ENCODE data around the gene CENPM. TPM values are rescaled to one million over a fixed set of nuclear protein-coding genes. Genes with fewer than 3 reads are reported as not detected.

Gene CENPM
- total RNA-seq, 4 donors from 2014 or later: 14.2 to 71.0 (median 17.8) TPM

DNA sequence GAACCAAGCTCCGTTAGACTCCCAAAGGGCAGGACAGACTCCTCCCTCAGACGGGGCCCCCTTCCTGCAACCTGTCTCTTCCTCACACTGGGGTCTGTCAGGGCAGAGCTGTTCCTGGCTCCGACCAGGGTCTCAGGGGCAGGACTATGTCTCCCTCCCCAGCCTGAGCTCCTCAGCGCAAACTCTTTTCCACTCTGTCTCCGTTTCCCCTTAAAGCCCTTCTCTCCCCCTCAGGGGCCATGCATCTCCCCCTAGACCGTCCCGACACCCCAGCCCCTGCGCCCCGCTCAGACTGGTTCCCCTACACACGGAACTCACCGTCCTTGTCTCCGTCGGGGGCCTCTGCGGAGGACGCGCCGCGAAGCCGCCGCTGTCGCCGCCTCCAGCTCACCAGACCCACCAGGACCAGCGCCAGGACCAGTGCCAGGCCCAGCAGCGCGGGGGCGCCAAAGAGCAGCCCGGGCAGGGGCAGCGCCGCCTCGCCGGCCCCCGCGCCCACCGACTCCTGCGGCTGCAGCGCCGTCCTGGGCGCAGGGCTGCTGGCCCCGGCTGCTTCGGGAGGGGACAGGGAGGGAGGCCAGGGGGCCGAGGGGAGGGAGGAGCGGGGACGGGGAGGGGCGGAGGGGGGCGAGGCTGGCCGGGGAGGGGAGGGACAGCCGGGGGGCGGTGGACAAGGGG lies 21.0 kb downstream of the CENPM start:
- H3K4me1 ChIP-seq: peaks cover 0 to 38% (median 13%) of the 10 kb centered on the region in 4 donors
- H3K27me3 ChIP-seq: peaks cover 0 to 13% of the 10 kb centered on the region in 2 donors
- H3K36me3 ChIP-seq: no peaks in the 10 kb centered on the region
- peak overlapping the region in 3 of 4 donors; percentile 39 to 100 (median 95) for H3K27ac ChIP-seq
- peak; percentile 82 to 92 (median 83) for DNase-seq
- peak overlapping the region; percentile 65 to 93 (median 70) for H3K4me3 ChIP-seq
- no peaks in the 10 kb centered on the region for H3K9me3 ChIP-seq
- TF ChIP-seq, protein P1, sequence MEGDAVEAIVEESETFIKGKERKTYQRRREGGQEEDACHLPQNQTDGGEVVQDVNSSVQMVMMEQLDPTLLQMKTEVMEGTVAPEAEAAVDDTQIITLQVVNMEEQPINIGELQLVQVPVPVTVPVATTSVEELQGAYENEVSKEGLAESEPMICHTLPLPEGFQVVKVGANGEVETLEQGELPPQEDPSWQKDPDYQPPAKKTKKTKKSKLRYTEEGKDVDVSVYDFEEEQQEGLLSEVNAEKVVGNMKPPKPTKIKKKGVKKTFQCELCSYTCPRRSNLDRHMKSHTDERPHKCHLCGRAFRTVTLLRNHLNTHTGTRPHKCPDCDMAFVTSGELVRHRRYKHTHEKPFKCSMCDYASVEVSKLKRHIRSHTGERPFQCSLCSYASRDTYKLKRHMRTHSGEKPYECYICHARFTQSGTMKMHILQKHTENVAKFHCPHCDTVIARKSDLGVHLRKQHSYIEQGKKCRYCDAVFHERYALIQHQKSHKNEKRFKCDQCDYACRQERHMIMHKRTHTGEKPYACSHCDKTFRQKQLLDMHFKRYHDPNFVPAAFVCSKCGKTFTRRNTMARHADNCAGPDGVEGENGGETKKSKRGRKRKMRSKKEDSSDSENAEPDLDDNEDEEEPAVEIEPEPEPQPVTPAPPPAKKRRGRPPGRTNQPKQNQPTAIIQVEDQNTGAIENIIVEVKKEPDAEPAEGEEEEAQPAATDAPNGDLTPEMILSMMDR (IDR thresholded peaks at IDR 0.05): peak; percentile 71 to 97 (median 86)
- TF ChIP-seq POLR2A (IDR thresholded peaks at IDR 0.05): no peak

DNA sequence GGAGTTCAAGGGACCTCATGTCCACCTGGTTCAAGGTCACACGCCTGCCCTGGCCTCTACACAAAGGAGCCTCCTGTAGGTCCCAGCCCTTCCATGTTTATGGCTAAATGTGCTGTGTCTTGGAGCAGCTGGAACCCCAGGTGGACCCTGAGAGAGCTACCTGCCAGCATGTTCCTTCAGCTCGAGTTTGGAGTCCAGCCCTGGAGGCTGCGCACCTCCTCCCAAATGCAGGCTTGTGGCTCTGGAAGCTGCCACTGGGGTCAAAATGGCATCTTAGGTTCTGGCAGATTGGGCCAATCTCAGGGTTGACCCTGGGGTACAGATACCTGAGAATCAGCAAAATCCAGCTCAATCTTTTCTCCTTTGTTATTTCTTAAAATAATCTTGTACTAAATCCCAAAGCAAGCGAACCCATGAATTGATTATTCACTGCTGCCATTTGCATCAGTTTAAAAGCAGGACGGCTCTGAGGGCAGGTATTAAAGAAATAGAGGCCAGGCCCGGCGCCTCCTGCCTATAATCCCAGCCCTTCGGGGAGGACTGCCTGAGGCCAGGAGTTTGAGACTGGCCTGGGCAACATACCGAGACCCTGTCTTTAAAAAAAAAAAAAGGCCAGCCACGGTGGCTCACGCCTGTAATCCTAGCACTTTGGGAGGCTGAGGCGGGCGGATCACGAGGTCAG lies 23.2 kb downstream of the CENPM start:
- Histone ChIP-seq H3K4me1 (peaks cover 0 to 44% (median 23%) of the 10 kb centered on the region in 4 donors), H3K36me3 (no peaks in the 10 kb centered on the region), H3K27me3 (peaks cover 0 to 13% of the 10 kb centered on the region in 2 donors), H3K9me3 (no peaks in the 10 kb centered on the region), H3K4me3 (peak overlapping the region in 1 of 4 donors; percentile 9), H3K27ac (peak overlapping the region in 2 of 4 donors; percentile 49 to 100)
- no peak for TF ChIP-seq POLR2A (IDR thresholded peaks at IDR 0.05)
- TF ChIP-seq, protein P1 (IDR thresholded peaks at IDR 0.05): no peak
- DNase-seq: no peak

DNA sequence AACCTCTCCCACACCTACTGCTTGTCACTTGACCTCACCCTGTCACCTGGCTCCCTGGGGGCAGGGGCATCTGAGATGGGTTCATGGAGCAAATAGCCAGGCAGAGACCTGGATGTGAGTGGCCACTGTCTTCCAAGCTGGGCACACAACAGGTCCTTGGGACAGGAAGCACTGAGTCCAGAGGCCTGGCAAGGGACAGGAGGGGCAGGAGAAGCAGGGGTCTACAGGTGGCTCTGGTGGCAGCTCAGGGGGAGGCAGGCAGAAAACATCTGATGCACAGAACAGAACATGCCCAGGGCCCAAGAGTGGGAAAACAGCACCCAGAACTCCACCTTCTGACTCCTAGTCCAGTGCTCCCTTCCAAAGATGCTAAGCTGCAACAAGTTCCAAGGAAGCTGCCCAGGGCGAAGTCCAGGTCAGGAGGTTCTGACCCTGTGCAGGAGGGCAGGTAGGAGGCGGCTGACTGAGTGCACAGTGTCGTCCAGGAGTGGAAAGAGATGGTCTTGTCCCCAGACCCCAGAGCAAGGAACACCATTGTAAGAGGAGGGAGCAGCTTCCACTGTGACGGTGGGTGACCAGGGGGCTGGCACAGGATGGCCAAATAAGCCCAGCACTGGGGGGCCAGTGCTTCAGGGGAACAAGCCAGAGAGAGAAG lies 23.9 kb downstream of the CENPM start:
- TF ChIP-seq POLR2A (IDR thresholded peaks at IDR 0.05): no peak
- TF ChIP-seq, protein P1 (IDR thresholded peaks at IDR 0.05): no peak
- Histone ChIP-seq H3K36me3 (no peaks in the 10 kb centered on the region), H3K9me3 (no peaks in the 10 kb centered on the region), H3K4me1 (peaks cover 0 to 42% (median 26%) of the 10 kb centered on the region in 4 donors), H3K4me3 (no peak overlapping the region), H3K27me3 (peaks cover 0 to 13% of the 10 kb centered on the region in 2 donors), H3K27ac (peak overlapping the region in 1 of 4 donors; percentile 100)
- DNase-seq: no peak

DNA sequence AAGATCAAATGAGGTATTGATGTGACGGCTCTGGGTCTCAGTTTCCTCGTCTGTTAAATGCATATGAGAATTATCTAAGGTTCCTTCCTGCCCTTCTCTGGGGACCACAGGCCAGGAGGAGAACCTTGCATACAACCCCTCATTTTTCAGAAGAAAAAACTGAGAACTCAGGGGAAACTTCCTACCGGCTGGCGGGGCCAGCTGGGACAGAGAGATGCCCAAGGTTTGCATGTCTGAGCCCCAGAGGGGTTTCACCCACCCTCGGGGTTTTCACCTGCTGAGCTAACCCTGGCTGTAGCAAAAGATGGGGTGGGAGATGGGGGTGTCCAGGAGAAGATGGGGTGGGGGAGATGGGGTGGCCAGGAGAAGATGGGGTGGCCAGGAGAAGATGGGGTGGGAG lies 24.6 kb downstream of the CENPM start:
- H3K4me3 ChIP-seq: no peak overlapping the region
- H3K27ac ChIP-seq: peak overlapping the region in 1 of 4 donors; percentile 100
- no peak for DNase-seq
- TF ChIP-seq, protein P1 (IDR thresholded peaks at IDR 0.05): no peak
- no peak for TF ChIP-seq POLR2A (IDR thresholded peaks at IDR 0.05)
- H3K4me1 ChIP-seq: peaks cover 0 to 40% (median 28%) of the 10 kb centered on the region in 4 donors
- peaks cover 0 to 13% of the 10 kb centered on the region in 2 donors for H3K27me3 ChIP-seq
- H3K9me3 ChIP-seq: no peaks in the 10 kb centered on the region
- no peaks in the 10 kb centered on the region for H3K36me3 ChIP-seq

DNA sequence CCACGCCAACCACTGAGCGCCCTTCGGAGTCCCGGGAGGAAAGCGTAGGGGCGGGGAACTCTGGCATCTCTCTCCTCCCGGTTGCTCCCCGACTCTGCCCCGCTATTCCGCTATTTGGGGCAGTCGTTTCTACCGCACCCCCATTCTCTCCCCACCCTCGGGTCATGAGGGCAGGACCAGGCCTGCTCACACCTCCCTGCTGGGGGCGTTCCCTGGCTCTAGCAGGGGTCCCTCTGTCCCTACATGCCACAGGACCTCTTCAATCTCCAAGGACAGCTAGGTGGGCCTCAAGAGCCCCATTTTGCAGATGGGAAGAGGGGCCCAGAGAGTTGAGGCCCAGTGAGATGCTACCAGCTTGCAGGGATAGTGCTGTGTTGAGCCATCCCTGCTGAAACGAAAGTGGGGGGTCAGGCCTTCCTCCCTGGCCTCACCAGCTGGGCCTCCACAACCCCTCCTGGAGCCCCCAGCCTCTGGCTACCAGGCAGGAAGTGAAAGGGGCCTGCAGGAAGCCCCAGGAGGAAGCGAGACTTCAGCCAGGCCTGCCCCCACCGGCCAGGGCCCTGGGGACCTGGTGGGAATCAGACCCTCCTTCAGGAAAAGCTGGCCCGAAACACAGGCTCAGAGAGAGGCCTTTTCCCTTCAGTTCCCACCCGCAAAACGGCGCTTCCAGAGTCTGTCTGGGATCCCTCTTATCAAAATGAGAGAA lies 26.5 kb downstream of the CENPM start:
- DNase-seq: peak in 2 of 3 donors; percentile 75 to 77
- Histone ChIP-seq H3K9me3 (no peaks in the 10 kb centered on the region), H3K4me1 (peaks cover 0 to 37% (median 22%) of the 10 kb centered on the region in 4 donors), H3K27me3 (peaks cover 0 to 5% of the 10 kb centered on the region in 2 donors), H3K36me3 (no peaks in the 10 kb centered on the region), H3K4me3 (peak overlapping the region; percentile 36 to 55 (median 51)), H3K27ac (peak overlapping the region in 3 of 4 donors; percentile 12 to 100 (median 76))
- TF ChIP-seq, protein P1 (IDR thresholded peaks at IDR 0.05): no peak
- no peak for TF ChIP-seq POLR2A (IDR thresholded peaks at IDR 0.05)
